Measurements from ENCODE around the gene CLIP4.
A peak's percentile ranks its signal among the peaks of the same experiment; 100 is the strongest.
"Not testable (repeated sequence)": the region's sequence is repeated elsewhere in the genome, so short reads cannot be mapped to it uniquely, and the experiment has no call there.

The CLIP4 gene

GRCh38 chr2:29080886-29081743, 34.1 kb upstream of the CLIP4 start:
- no peak for FAIRE-seq
- no peak for DNase-seq (ENCODE audit: insufficient read length, low spot score)
- TF ChIP-seq POLR2A (IDR thresholded peaks at IDR 0.05; ENCODE audit: low read depth, low read length) = no peak

GRCh38 chr2:29082804-29083495, 32.3 kb upstream of the CLIP4 start:
- no peak for FAIRE-seq
- DNase-seq (ENCODE audit: insufficient read length, low spot score) = no peak

GRCh38 chr2:29084554-29084953, 30.7 kb upstream of the CLIP4 start:
- FAIRE-seq (no peak), DNase-seq (ENCODE audit: insufficient read length, low spot score) (no peak)
- TF ChIP-seq POLR2A (IDR thresholded peaks at IDR 0.05; ENCODE audit: low read depth, low read length) = no peak

More at GRCh38 chr2:29082804-29083495, 32.3 kb upstream of the CLIP4 start:
- TF ChIP-seq POLR2A (IDR thresholded peaks at IDR 0.05; ENCODE audit: low read depth, low read length) = no peak

- not testable (repeated sequence) for FAIRE-seq; DNase-seq (ENCODE audit: insufficient read length, low spot score)
Observed at GRCh38 chr2:29090311-29090710, 24.9 kb upstream of the CLIP4 start.

GRCh38 chr2:29096969-29097368, 18.2 kb upstream of the CLIP4 start:
- no peak for TF ChIP-seq POLR2A (IDR thresholded peaks at IDR 0.05; ENCODE audit: low read depth, low read length)
- DNase-seq (ENCODE audit: insufficient read length, low spot score) (no peak), FAIRE-seq (no peak)

GRCh38 chr2:29097569-29097968, 17.6 kb upstream of the CLIP4 start:
- FAIRE-seq (no peak), DNase-seq (ENCODE audit: insufficient read length, low spot score) (no peak)
- no peak for TF ChIP-seq POLR2A (IDR thresholded peaks at IDR 0.05; ENCODE audit: low read depth, low read length)

- DNase-seq (ENCODE audit: insufficient read length, low spot score) = no peak
- no peak for FAIRE-seq
- TF ChIP-seq POLR2A (IDR thresholded peaks at IDR 0.05; ENCODE audit: low read depth, low read length) = no peak
Observed at GRCh38 chr2:29100564-29100963, 14.7 kb upstream of the CLIP4 start.

- FAIRE-seq (no peak), DNase-seq (ENCODE audit: insufficient read length, low spot score) (no peak)
- TF ChIP-seq POLR2A (IDR thresholded peaks at IDR 0.05; ENCODE audit: low read depth, low read length) = no peak
Observed at GRCh38 chr2:29104688-29105087, 10.5 kb upstream of the CLIP4 start.

- TF ChIP-seq POLR2A (IDR thresholded peaks at IDR 0.05; ENCODE audit: low read depth, low read length) = no peak
- DNase-seq (ENCODE audit: insufficient read length, low spot score) = no peak
- no peak for FAIRE-seq
Observed at GRCh38 chr2:29105375-29105774, 9.8 kb upstream of the CLIP4 start.

GRCh38 chr2:29106256-29106655, 9.0 kb upstream of the CLIP4 start:
- FAIRE-seq = no peak
- no peak for TF ChIP-seq POLR2A (IDR thresholded peaks at IDR 0.05; ENCODE audit: low read depth, low read length)
- no peak for DNase-seq (ENCODE audit: insufficient read length, low spot score)

GRCh38 chr2:29106980-29107388, 8.2 kb upstream of the CLIP4 start:
- no peak for DNase-seq (ENCODE audit: insufficient read length, low spot score)
- FAIRE-seq = no peak
- no peak for TF ChIP-seq POLR2A (IDR thresholded peaks at IDR 0.05; ENCODE audit: low read depth, low read length)

- FAIRE-seq; DNase-seq (ENCODE audit: insufficient read length, low spot score): not testable (repeated sequence)
Observed at GRCh38 chr2:29107547-29107946, 7.7 kb upstream of the CLIP4 start.

- TF ChIP-seq POLR2A (IDR thresholded peaks at IDR 0.05; ENCODE audit: low read depth, low read length) = no peak
- peak; percentile 69 for DNase-seq (ENCODE audit: insufficient read length, low spot score)
- peak; percentile 93 for FAIRE-seq
Observed at GRCh38 chr2:29108225-29108624, 7.0 kb upstream of the CLIP4 start.

GRCh38 chr2:29109246-29109645, 6.0 kb upstream of the CLIP4 start:
- DNase-seq (ENCODE audit: insufficient read length, low spot score) (no peak), FAIRE-seq (no peak)
- TF ChIP-seq POLR2A (IDR thresholded peaks at IDR 0.05; ENCODE audit: low read depth, low read length) = no peak

Data from H54 (cell line).